PC-3 (cell line): ENCODE data around the gene TSPAN4.

Experiments used
- CTCF ChIP-seq: fragments of 300-600 bp; sonication (generic); conservative IDR thresholded peaks from 2 replicates; pipeline ENCODE4 v1.5.1; 2017; ENCODE audit warnings: antibody characterized with exemption, low read depth, mild to moderate bottlenecking, low read length
- EZH2 ChIP-seq: fragments of 300-600 bp; sonication (generic); IDR thresholded peaks from one replicate; pipeline ENCODE4 v1.6.1; 2017; ENCODE audit warnings: antibody characterized with exemption, mild to moderate bottlenecking, low read length; ENCODE audit not compliant: unreplicated experiment

GRCh38 chr11:854601-855329, 12.1 kb downstream of the TSPAN4 start:
- TF ChIP-seq CTCF (no peak), EZH2 (no peak)
